Dermis microvascular lymphatic vessel endothelial cell (primary cell): Measurements from ENCODE around the gene HOXC4. TPM values are rescaled to one million over a fixed set of nuclear protein-coding genes. Genes with fewer than 3 reads are reported as not detected.
"Not testable (repeated sequence)": the region's sequence is repeated elsewhere in the genome, so short reads cannot be mapped to it uniquely, and the experiment has no call there.

Experiments used
- DNase-seq, 2 donors: peaks; one replicate each; pipeline versions ENCODE4 v3.0.0 to v3.0.0-alpha.2; 2010; ENCODE audit warnings: low read depth in 2 of 2
- total RNA-seq: library from RNA; depleted of rRNA; stranded (reverse); fragments of >200 nt; gene quantifications from 2 replicates; pipeline ENCODE4 v1.2.1, GENCODE V29; 2014

HOXC4 gene
- total RNA-seq, 1 donor from 2014 or later, result not detected

DNA sequence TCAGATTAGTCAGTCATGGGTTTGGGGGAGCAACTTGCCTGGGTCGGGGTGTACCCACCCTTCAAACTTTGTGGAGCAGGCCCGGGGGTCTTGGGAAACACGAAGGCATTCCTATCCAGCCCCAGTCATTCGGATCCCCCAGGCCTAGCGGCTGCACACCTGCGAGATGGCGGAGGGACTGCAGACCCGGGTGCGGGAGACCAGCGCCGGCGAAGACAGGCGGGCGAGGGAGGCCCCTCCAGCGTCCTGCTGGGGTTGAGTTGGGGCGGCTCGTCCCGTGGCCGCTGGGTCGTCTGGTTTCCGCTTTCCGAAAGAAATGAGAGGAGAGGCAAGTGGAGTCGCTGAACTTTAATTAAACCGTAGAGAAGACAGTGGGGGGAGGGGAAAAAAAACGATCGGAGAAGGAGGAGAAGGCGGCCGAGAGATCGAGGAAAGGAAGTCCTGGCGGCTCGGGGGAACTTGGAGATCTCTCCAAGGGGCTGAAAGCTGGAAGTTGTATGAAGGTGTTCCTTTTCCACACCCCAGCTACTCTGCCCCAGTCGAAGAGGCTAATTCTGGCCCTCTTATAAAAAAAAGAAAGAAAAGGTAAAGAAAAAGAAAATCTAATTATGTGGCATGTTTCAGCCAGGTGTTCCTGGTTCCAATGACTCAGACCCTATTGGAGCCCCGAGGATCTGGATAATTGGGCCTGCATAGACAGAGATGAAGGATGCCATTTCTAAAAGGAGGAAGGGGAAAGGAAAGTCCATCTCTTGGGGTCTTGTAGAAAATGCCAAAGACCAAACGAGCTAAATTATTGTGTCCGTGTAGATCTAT lies 28.2 kb downstream of the HOXC4 start:
- not testable (repeated sequence) for DNase-seq

DNA sequence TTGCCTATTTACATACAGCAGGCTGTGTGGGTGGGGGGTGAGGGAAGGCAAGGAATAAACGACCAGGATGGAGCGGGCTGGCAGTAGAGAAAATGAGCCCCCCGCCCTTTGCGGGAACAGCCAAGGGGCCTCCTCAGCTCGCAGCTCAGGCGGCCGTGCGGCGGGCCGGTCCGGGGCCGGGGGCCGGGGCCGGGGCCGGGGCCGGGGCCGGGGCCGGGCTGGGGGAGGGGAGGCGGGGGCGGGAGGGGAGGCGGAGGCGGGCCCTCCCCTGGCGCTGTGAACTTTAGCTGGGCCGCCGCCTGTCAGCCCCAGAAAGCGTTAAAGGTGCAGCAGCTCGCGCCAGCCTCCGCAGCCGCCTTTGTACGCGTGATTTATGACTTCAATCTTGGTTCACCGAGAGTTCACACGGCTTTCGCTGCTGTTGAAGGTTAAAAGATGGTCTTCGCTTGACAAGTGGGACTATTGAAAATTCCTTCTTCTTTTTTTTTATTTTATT lies 28.8 kb downstream of the HOXC4 start:
- DNase-seq, result no peak

DNA sequence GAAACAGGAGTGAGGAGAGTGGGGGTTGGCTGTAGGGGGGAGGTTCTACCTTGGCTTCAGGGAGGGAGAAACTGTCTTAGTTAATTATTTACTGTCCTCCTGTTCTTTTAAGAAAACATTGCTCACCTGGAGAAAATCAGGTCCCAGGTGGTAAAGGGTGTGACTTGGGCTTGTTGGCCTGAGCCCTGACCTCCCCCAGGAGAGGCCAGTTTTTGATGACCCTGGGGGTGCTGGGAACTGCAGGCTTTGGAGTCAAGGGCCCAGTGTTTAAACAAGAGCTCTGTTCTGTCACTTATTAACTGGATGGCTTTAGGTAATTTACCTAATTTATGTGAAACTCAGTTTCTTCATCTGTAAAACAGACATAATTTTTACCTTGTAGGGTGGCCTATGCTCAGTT lies 34.4 kb downstream of the HOXC4 start:
- DNase-seq, result not testable (repeated sequence)

DNA sequence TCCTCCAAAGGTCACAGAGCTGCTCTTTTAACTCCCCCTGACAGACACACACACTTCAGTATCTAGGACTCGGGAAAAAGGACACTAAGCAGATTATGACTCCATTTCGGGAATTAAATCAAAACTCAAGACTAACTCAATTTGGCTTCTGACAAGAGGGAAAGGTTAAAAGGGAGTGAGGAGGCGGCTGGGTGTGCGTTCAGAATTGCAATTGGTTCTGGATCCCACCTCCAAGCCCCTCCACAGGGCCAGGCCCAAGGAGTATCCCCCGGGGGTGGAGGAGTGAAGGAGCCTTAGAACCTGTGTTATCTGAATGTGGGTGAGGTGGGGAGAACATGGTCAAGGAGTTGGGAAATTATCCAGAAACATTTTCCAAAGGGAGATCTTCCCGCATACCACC lies 35.8 kb downstream of the HOXC4 start:
- not testable (repeated sequence) for DNase-seq

DNA sequence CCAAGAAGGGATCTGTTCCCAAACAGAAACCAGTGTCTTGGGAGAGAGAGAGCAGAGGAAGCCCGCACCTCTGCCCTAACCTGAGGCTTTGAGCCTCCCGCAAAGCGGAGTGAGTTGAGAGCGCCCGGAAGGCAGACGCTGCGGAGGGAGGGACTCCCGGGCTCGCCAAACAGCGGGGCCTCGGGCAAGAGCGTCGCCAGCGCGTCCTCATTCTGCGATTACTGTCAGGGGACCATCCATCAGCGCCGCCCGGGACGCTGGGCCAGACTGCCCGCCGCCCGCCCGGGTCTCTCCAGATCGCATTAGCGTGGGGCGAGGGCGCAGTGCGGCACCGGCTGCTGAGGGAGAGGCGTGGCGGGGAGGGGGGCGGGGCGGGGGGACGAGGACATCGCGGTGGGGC lies 36.7 kb downstream of the HOXC4 start:
- not testable (repeated sequence) for DNase-seq

DNA sequence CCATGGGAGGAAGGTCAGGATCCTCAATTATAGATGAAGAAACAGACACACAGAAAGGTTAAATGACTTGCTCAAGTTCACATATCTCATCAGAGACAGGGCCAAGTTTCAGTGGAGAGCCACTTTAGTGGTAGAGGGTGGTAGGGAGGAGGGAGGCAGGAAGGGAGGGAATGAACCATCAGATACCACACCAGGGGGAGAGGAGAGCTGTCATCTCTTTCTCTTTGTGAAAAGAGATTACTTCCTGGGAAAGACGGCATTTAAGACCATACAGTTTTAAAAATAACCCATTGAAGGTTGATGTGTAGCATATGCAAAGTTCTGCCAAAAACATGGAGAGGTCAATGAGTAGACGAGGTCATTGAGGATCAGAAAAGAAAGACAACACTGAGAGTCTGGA lies 39.3 kb downstream of the HOXC4 start:
- not testable (repeated sequence) for DNase-seq

DNA sequence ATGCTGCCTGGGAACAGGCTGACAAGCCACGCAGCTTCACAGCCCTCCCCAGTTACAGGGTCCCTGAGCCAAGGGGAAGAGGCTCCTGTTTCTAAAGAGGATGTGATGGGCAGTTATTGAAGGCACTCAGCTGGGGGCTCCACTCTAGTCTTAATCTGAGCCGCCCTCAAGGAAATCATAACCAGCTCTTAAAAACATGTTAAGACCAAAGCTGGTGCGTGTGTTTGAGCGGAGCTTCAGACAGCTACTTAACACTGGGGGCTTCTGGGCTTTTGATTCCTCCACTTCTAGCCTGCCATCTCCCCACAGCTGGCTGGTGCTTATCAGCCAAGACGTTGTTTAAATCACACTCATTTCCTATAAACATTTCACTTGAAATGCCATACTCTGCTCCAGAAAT lies 42.3 kb downstream of the HOXC4 start:
- not testable (repeated sequence) for DNase-seq

DNA sequence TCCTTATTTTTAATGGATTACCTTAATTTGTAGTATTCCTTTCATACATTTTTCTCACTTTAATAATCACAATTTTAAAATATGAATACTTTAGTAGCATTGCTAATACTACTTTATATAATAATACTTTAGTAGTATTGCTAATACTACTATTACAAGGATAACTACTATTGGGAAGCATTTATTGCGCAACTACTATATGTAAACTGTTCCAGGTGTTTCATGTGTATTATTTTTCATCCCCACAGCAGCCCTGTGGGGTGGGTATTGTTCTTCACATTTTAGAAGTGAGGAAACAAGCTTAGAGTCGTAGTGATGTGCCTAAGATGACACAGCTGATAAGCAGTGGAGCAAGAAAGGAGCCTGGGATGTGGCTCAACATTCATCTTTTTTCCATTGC lies 45.0 kb downstream of the HOXC4 start:
- DNase-seq, result not testable (repeated sequence)

DNA sequence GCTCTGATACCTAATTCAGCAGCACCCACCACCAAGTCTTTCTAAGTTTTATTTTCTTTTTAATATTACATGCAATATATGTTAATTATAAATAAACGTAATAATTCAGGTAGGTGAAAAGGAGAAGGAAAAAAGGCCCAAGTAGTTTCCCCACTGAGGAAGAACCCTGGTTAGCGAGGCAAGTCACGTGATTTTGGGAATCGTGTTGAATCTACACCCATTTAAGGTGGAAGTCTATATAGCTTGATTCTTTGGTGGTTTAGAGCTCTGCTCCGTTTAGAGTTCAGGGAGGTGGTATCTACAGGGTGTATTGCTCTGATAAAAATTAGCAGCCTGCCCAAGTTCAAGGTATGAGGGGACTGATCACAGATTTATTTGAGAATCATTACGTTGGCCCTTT lies 47.0 kb downstream of the HOXC4 start:
- not testable (repeated sequence) for DNase-seq

DNA sequence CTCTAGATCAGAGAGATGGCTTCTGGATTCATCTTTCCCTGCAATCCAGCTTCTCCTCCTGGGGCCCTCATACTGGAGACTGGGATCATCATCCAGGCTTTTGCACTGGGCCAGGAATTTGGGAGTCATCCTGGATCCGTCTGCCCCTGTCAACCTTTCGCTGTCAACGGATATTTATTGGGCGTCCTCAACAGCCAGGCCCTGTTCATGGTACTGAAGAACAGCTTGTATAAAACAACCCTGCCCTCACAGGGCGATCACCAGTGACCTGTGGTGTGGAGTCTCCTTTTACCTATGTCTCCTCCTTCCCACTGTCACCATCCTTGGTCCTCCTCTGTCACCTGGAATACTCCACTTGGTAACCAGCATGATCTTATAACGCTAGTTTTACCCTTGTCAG lies 48.6 kb downstream of the HOXC4 start:
- DNase-seq, result not testable (repeated sequence)

DNA sequence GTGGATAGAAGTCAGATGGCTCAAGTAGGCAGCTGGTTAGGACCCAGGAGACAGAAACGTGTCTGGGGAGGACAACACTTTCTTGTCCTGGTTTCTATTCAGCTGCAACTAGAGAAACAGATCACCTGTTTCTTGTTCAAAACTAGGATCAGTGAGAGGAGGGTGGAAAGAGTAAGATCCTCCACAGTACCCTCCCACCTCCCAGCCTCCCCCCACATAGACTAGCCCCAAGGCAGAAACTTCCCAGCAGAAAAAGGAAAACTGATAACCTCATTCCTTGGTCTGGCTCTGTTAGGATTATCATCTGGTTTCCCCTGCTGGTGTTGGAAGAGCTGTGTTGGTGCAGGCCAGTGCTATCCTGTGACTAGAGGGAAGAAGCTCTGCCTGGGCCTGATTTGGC lies 50.2 kb downstream of the HOXC4 start:
- not testable (repeated sequence) for DNase-seq

Other genes starting within 250 kb of the HOXC4 start
- not detected in 2 replicates for gene HOXC13, start 115.0 kb upstream of the HOXC4 start, total RNA-seq
- gene HOXC12, start 98.9 kb upstream of the HOXC4 start, total RNA-seq, result not detected in 2 replicates
- gene HOXC11, start 80.7 kb upstream of the HOXC4 start, total RNA-seq, result not detected in 2 replicates
- gene HOTAIR, start 78.9 kb upstream of the HOXC4 start, total RNA-seq, result not detected in 2 replicates
- not detected in 2 replicates for gene HOXC10, start 68.7 kb upstream of the HOXC4 start, total RNA-seq
- gene HOXC9, start 53.7 kb upstream of the HOXC4 start, total RNA-seq, result 0.13 and 1.3 TPM in 2 replicates
- not detected in 2 replicates for gene HOXC8, start 44.9 kb upstream of the HOXC4 start, total RNA-seq
- gene HOXC6, start 25.4 kb upstream of the HOXC4 start, total RNA-seq, result 0.13 TPM in 1 of 2 replicates, not detected in the other
- gene HOXC5, start 20.8 kb upstream of the HOXC4 start, total RNA-seq, result not detected in 2 replicates
- 16.2 and 17.5 TPM in 2 replicates for gene SMUG1, start 135.2 kb downstream of the HOXC4 start, total RNA-seq
- 30.9 and 31.9 TPM in 2 replicates for gene CBX5, start 226.3 kb downstream of the HOXC4 start, total RNA-seq
- 339 and 443 TPM in 2 replicates for gene HNRNPA1, start 226.9 kb downstream of the HOXC4 start, total RNA-seq
- not detected in 2 replicates for gene NFE2, start 247.2 kb downstream of the HOXC4 start, total RNA-seq